ENCODE measurements around the gene ANO4.
"Not testable (repeated sequence)": the region's sequence is repeated elsewhere in the genome, so short reads cannot be mapped to it uniquely, and the experiment has no call there.

DNA sequence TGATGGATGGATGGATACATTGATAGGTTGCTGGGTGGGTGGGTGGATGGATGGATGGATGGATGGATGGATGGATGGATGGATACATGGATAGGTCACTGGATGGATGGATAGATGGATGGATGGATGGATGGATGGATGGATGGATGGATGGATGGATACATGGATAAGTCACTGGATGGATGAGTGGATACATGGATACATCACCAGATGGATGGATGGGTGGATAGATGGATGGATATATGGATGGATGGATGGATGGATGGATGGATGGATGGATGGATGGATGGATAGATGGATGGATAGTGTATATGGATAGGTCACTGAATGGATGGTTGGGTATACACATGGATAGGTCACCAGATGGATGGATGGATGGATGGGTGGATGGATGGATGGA, 194.9 kb downstream of the ANO4 start:
- TF ChIP-seq, protein P1, sequence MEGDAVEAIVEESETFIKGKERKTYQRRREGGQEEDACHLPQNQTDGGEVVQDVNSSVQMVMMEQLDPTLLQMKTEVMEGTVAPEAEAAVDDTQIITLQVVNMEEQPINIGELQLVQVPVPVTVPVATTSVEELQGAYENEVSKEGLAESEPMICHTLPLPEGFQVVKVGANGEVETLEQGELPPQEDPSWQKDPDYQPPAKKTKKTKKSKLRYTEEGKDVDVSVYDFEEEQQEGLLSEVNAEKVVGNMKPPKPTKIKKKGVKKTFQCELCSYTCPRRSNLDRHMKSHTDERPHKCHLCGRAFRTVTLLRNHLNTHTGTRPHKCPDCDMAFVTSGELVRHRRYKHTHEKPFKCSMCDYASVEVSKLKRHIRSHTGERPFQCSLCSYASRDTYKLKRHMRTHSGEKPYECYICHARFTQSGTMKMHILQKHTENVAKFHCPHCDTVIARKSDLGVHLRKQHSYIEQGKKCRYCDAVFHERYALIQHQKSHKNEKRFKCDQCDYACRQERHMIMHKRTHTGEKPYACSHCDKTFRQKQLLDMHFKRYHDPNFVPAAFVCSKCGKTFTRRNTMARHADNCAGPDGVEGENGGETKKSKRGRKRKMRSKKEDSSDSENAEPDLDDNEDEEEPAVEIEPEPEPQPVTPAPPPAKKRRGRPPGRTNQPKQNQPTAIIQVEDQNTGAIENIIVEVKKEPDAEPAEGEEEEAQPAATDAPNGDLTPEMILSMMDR (IDR thresholded peaks at IDR 0.05): not testable (repeated sequence)
- not testable (repeated sequence) for TF ChIP-seq POLR2A (IDR thresholded peaks at IDR 0.05)
